HG03159 (cell line): ENCODE results near the gene GLRX.

ENCODE experiments used
- ATAC-seq: cut with Tn5 transposase; IDR thresholded peaks from one replicate; pipeline ENCODE4 v1.9.1; 2021; ENCODE audit warnings: mild to moderate bottlenecking, moderate library complexity; ENCODE audit not compliant: unreplicated experiment

The GLRX gene

GRCh38 chr5:95784514-95785302 is 37.8 kb downstream of the GLRX start:
- no peak for ATAC-seq

- ATAC-seq = no peak
Measured at GRCh38 chr5:95783661-95784060, 38.9 kb downstream of the GLRX start.

- no peak for ATAC-seq
Measured at GRCh38 chr5:95782181-95782580, 40.3 kb downstream of the GLRX start.

- ATAC-seq = peak; percentile 97
Measured at GRCh38 chr5:95781101-95781583, 41.4 kb downstream of the GLRX start.

- no peak for ATAC-seq
Measured at GRCh38 chr5:95780597-95780996, 41.9 kb downstream of the GLRX start.

GRCh38 chr5:95779611-95780010 is 42.9 kb downstream of the GLRX start:
- ATAC-seq = no peak

- ATAC-seq = no peak
Measured at GRCh38 chr5:95778713-95779436, 43.7 kb downstream of the GLRX start.

- ATAC-seq = no peak
Measured at GRCh38 chr5:95777441-95777840, 45.1 kb downstream of the GLRX start.

- ATAC-seq = no peak
Measured at GRCh38 chr5:95773335-95774059, 49.0 kb downstream of the GLRX start.

GRCh38 chr5:95771892-95772291 is 50.6 kb downstream of the GLRX start:
- ATAC-seq = no peak

- no peak for ATAC-seq
Measured at GRCh38 chr5:95770830-95771708, 51.5 kb downstream of the GLRX start.

- no peak for ATAC-seq
Measured at GRCh38 chr5:95768731-95769130, 53.8 kb downstream of the GLRX start.

- no peak for ATAC-seq
Measured at GRCh38 chr5:95763941-95764340, 58.6 kb downstream of the GLRX start.
